Measurements from ENCODE around the gene FOXP3.

DNA sequence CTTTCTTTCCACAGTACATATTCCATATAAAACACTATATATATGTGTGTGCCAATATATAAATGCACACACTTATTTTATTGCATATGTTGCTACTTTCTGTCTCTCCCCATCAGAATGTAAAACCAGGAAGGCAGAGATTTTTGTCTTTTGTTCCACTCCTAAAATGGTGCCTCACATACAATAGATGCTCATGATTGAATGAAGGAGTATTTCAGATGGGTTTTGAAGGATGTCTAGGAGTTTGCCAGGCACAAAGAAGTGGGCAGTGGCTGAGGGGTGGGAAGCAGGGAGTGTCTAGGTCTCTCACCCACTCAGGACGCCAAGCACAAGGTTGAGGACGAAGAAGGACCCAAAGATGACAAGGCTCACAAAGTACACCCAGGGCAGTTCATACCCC, 36.8 kb downstream of the FOXP3 start:
- TF ChIP-seq, protein P1, sequence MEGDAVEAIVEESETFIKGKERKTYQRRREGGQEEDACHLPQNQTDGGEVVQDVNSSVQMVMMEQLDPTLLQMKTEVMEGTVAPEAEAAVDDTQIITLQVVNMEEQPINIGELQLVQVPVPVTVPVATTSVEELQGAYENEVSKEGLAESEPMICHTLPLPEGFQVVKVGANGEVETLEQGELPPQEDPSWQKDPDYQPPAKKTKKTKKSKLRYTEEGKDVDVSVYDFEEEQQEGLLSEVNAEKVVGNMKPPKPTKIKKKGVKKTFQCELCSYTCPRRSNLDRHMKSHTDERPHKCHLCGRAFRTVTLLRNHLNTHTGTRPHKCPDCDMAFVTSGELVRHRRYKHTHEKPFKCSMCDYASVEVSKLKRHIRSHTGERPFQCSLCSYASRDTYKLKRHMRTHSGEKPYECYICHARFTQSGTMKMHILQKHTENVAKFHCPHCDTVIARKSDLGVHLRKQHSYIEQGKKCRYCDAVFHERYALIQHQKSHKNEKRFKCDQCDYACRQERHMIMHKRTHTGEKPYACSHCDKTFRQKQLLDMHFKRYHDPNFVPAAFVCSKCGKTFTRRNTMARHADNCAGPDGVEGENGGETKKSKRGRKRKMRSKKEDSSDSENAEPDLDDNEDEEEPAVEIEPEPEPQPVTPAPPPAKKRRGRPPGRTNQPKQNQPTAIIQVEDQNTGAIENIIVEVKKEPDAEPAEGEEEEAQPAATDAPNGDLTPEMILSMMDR (IDR thresholded peaks at IDR 0.05) = no peak
- TF ChIP-seq POLR2A (IDR thresholded peaks at IDR 0.05) = no peak

Measured in uterus (tissue), 2 donors.